GM18526 (cell line): ENCODE data around the gene NEGR1.

Source experiments
- POLR2A ChIP-seq: IDR thresholded peaks from 3 replicates; pipeline ENCODE4 v1.6.1; 2011; ENCODE audit not compliant: insufficient read length; ENCODE audit errors: extremely low read depth

The NEGR1 gene

DNA sequence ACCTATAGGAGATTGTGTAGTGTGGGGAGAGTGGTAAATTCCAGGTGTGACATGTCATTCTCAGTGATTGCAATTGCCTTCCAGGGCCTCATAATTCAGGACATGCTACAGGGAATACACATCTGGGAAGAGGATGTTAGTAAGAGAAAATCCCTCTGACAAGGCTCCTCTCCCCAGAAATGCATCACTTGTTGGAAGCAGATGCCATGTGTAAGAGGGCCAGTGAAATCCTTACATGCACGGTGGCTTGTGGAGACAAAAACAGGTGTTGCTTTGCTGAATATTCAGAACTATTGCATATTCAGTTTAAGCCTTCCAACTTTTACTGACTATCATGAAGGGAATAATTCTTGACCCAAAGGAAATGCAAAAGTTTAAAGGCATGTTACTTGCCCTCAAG is 503.4 kb downstream of the NEGR1 start:
- TF ChIP-seq POLR2A: no peak

- no peak for TF ChIP-seq POLR2A
Observed at GRCh38 chr1:71777094-71777493, 505.2 kb downstream of the NEGR1 start.

DNA sequence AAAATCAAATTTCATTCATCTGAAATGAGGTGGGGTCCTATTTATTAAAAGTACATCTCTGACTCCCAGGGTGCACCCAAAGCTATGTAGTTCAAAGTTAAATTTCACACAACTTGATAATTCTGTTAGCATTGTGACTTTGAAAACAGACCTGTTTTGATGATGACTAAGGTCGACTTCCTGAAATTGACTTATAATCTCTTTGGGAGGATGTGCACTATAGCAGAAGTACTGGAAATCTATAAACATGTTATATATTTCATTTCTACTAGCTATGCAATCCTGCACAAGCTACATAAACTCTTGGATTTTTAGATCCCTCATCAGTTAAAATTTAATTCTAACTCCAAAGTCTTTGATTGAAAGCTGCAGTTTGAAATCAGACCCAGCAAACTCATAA is 507.6 kb downstream of the NEGR1 start:
- no peak for TF ChIP-seq POLR2A

GRCh38 chr1:71770121-71770520 is 512.2 kb downstream of the NEGR1 start:
- no peak for TF ChIP-seq POLR2A

DNA sequence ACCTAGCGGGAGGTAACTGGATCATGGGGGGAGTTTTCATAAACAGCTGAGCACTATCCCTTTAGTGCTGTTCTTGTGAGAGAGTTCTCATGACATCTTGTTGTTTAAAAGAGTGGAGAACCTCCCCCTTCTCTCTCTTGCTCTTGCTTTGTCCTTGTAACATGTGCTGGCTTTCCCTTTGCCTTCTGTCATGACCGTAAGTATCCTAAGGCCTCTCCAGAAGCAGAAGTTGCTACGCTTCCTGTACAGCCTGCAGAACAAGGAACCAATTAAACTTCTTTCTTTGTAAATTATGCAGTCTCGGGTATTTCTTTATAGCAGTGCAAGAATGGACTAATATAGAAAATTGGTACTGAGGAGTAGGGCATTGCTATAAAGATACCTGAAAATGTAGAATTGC is 515.6 kb downstream of the NEGR1 start:
- TF ChIP-seq POLR2A: no peak

- TF ChIP-seq POLR2A: no peak
Observed at GRCh38 chr1:71762514-71763255, 519.7 kb downstream of the NEGR1 start.

- no peak for TF ChIP-seq POLR2A
Observed at GRCh38 chr1:71755441-71755840, 526.9 kb downstream of the NEGR1 start.

DNA sequence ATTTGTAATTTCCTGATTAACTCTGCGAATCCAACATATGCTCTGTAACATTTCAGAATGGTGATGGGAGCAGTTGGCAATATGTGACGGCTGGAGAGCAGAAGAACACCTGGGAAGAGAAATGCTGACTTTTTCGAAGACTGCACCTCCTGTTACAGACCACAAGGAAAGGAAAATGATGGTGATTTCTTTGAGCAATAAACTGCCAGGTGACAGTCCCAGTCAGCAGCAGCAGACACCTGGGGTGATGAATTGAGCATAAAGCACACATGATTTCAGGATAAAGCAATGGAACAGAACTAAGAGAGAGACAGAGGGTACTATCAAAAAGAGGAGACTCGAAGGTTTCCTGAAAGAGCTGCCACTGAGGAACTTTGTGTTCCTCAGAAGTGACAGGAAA is 528.6 kb downstream of the NEGR1 start:
- no peak for TF ChIP-seq POLR2A

DNA sequence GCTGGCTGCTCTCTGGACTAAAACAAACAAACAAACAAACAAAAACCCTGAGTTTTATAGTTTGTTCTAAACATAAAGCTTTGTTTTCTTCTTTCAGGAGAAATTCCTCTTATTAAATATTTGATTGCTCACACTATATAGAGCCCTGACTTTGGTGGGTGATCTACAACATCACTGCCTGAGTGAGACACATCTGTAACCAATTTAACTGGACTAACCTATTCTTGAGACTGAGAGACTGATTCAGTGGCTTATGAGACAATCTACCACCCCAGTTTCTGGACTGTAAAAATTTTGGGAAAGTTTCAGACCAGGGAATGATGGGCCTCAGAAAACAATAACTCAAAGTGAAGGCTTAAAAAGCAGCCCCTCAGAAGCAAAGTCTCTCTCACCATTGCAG is 537.0 kb downstream of the NEGR1 start:
- no peak for TF ChIP-seq POLR2A

- no peak for TF ChIP-seq POLR2A
Observed at GRCh38 chr1:71743862-71744261, 538.5 kb downstream of the NEGR1 start.

- TF ChIP-seq POLR2A: no peak
Observed at GRCh38 chr1:71738910-71739309, 543.4 kb downstream of the NEGR1 start.

DNA sequence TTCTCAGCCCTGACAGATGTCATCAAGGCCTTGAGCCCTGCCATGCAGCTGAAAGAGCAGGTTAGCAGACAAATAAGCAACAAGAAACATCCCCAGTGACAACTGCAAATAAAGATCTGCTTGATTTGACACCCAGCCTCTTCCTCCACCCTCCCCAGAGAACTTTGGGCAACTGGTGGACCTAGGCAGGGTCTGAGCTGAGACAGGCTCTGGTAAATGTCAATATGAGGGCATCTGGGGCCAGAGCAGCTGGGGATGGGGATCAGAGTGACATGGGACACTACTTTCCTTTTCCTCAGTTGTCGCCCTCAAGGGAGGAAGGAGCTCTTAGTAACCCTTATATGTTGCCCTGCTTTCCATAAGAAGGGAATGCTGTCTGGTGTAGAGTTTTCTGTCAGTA is 544.1 kb downstream of the NEGR1 start:
- TF ChIP-seq POLR2A: no peak

DNA sequence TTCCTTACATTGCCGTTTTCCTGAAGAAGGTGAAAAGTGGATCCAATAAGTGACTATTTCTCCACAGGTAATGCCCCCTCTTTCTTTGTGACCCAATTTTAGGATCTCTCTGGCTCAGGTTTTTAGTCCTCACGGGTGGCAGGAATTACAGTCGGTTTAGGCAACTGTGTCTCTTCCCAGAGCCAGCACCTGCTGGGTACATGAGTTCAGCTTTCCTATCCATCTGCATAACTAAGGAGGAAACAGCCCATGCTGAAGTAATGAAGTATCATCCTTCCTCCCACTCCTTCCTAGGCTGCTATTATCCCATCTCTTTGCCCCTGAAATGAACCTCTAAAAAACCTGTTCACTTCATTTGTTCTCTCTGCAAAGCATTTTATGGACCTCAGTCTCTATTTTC is 544.6 kb downstream of the NEGR1 start:
- TF ChIP-seq POLR2A: no peak

GRCh38 chr1:71733121-71733520 is 549.2 kb downstream of the NEGR1 start:
- TF ChIP-seq POLR2A: no peak

GRCh38 chr1:71721532-71721931 is 560.8 kb downstream of the NEGR1 start:
- no peak for TF ChIP-seq POLR2A

GRCh38 chr1:71719330-71719729 is 563.0 kb downstream of the NEGR1 start:
- TF ChIP-seq POLR2A: no peak

DNA sequence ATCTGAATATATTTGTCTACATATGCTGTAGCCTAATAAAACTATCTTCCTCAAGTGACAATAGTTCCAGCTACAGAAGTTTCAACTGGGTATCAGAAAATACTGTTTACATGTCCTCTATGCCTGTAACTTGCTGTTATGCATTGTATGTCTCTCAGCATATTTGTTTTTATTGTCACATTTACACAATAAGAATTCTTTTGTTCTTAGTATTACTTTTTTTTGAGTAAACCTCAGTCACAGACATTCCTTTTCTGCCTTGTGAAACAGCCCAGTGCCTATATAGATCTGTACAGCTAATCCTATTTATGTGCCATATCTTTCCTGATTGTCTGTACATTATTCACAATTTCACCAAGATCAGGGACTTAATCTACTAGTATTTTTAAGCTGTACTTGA is 565.2 kb downstream of the NEGR1 start:
- TF ChIP-seq POLR2A: no peak
